ENCODE data around the gene SND1.

GRCh38 chr7:127897704-127898454 is 245.9 kb downstream of the SND1 start:
- TF ChIP-seq POLR2A (IDR thresholded peaks at IDR 0.05), result no peak
- TF ChIP-seq, protein P1, sequence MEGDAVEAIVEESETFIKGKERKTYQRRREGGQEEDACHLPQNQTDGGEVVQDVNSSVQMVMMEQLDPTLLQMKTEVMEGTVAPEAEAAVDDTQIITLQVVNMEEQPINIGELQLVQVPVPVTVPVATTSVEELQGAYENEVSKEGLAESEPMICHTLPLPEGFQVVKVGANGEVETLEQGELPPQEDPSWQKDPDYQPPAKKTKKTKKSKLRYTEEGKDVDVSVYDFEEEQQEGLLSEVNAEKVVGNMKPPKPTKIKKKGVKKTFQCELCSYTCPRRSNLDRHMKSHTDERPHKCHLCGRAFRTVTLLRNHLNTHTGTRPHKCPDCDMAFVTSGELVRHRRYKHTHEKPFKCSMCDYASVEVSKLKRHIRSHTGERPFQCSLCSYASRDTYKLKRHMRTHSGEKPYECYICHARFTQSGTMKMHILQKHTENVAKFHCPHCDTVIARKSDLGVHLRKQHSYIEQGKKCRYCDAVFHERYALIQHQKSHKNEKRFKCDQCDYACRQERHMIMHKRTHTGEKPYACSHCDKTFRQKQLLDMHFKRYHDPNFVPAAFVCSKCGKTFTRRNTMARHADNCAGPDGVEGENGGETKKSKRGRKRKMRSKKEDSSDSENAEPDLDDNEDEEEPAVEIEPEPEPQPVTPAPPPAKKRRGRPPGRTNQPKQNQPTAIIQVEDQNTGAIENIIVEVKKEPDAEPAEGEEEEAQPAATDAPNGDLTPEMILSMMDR (IDR thresholded peaks at IDR 0.05), result no peak

Data from esophagus squamous epithelium (tissue), 4 donors.